Bronchial epithelial cell (primary cell): Measurements from ENCODE around the gene SAT2. TPM values are rescaled to one million over a fixed set of nuclear protein-coding genes. Genes with fewer than 3 reads are reported as not detected.

Experiments
- DNase-seq: peaks from one replicate; pipeline ENCODE4 v3.0.0-alpha.2; 2010; ENCODE audit warnings: low read depth
- FAIRE-seq: peaks from 2 replicates; lab custom pipeline; 2011; peaks lifted over from hg19 to GRCh38; lab: Jason Lieb, UNC
- H3K27me3 ChIP-seq: 2 replicates; pipeline ENCODE4 v1.5.1; 2011; ENCODE audit warnings: low read length; ENCODE audit not compliant: control insufficient read depth, insufficient read depth
- H3K36me3 ChIP-seq: 2 replicates; pipeline ENCODE4 v1.5.1; 2011; ENCODE audit warnings: low read length; ENCODE audit not compliant: control insufficient read depth, insufficient read depth
- H3K4me3 ChIP-seq: 2 replicates; pipeline ENCODE4 v1.5.1; 2011; ENCODE audit warnings: mild to moderate bottlenecking, low read depth, low read length, control low read depth
- CTCF ChIP-seq: IDR thresholded peaks from 2 replicates; pipeline ENCODE4 v1.5.1; 2011; ENCODE audit warnings: mild to moderate bottlenecking, moderate library complexity, low read length, control low read depth, inconsistent platforms; ENCODE audit not compliant: insufficient read depth, severe bottlenecking
- total RNA-seq: library from RNA; depleted of rRNA; stranded (reverse); fragments of >200 nt; gene quantifications from 2 replicates; pipeline ENCODE4 v1.2.1, GENCODE V29; 2014

SAT2 gene
- total RNA-seq, 1 donor from 2014 or later, result 38.7 TPM

- no peaks in the 10 kb centered on the region for H3K27me3 ChIP-seq
- FAIRE-seq (no peak), DNase-seq (no peak)
- H3K4me3 ChIP-seq, result no peak overlapping the region
- no peaks in the 10 kb centered on the region for H3K36me3 ChIP-seq
- TF ChIP-seq CTCF, result no peak
Observed at GRCh38 chr17:7623661-7624060, 4.0 kb downstream of the SAT2 start.

- DNase-seq, result no peak
- TF ChIP-seq CTCF, result no peak
- Histone ChIP-seq H3K36me3 (no peaks in the 10 kb centered on the region), H3K4me3 (no peak overlapping the region), H3K27me3 (no peaks in the 10 kb centered on the region)
- FAIRE-seq, result no peak
Observed at GRCh38 chr17:7620835-7621234, 6.8 kb downstream of the SAT2 start.

GRCh38 chr17:7618608-7619007, 9.0 kb downstream of the SAT2 start:
- FAIRE-seq (no peak), DNase-seq (no peak)
- TF ChIP-seq CTCF, result no peak
- H3K36me3 ChIP-seq, result no peaks in the 10 kb centered on the region
- H3K27me3 ChIP-seq, result no peaks in the 10 kb centered on the region
- no peak overlapping the region for H3K4me3 ChIP-seq

GRCh38 chr17:7615265-7615747, 12.3 kb downstream of the SAT2 start:
- H3K27me3 ChIP-seq, result no peaks in the 10 kb centered on the region
- no peak for FAIRE-seq
- peak overlapping the region; percentile 19 for H3K4me3 ChIP-seq
- DNase-seq, result no peak
- TF ChIP-seq CTCF, result no peak
- H3K36me3 ChIP-seq, result peaks cover 1% of the 10 kb centered on the region

GRCh38 chr17:7614425-7615264, 13.0 kb downstream of the SAT2 start, which contains the start of gene FXR2:
TSS of gene FXR2 (minus strand) at chr17:7614897. CDS start at chr17:7614532, 365 bp downstream.
- peak; percentile 89 for TF ChIP-seq CTCF
- H3K4me3 ChIP-seq, result peak within 1 kb of the TSS; percentile 91
- FAIRE-seq (peak; percentile 68), DNase-seq (peak; percentile 98)
- no peaks in the 10 kb centered on the region for H3K27me3 ChIP-seq
- peaks cover 1% of the 10 kb centered on the region for H3K36me3 ChIP-seq
